ENCODE data around the gene TMEM263. TPM values are rescaled to one million over a fixed set of nuclear protein-coding genes. Genes with fewer than 3 reads are reported as not detected.

TMEM263 gene
- 27.9 to 34.2 TPM (median 31.8 TPM) in 5 replicates for total RNA-seq (2022; extraction: Qiagen RNA extraction; ENCODE audit: low read depth)

DNA sequence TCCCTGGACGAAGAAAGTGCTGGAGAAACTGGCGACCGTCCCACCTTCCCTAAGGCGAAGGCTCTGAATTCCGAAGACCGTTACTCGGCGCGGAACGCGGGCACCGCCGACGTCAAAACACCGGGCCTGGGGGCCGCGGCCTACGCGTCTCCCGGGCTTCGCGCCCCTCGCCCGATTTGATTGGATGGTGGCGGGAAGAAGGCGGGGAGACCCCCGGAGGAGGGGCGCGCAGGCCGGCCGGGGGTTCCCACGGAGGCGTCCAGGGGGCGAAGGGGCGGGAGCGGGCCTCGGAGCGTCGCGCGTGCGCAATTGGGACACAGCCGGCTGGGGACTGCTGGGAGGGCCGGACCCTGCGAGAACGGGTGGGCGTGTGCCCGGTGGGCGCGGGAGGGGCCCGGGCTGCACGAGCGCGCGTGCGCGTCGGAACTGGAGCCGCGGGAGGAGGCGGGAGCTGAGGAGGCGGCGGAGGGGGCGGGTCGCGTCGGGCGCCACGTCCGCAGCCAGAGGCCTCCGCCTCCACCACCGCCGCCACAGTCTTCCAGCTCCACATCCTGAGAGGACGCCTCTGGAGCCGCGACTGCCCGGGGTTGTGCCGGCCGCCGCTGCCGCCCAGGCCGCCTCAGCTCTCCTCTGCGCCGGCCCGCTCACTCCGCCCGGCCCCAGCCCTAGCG, at the start of gene TMEM263:
TSS of gene TMEM263 (plus strand) at position 531 of the 671 bp plus-strand sequence. CDS start 11,210 bp downstream, outside the sequence.

GRCh38 chr12:106986625-106987389, 31.1 kb downstream of the TMEM263 start, which contains the start of gene MTERF2:
Gene MTERF2 (minus strand): TSS chr12:106987146. CDS start chr12:106978714, 8,432 bp downstream.

Other genes with a start within 250 kb of the TMEM263 start
- gene RIC8B, start 181.2 kb upstream of the TMEM263 start, total RNA-seq (2022; extraction: Qiagen RNA extraction; ENCODE audit: low read depth), result 9.4 to 12.9 TPM (median 9.8 TPM) in 5 replicates
- 4.5 to 6.3 TPM (median 4.9 TPM) in 5 replicates for gene MTERF2, start 31.2 kb downstream of the TMEM263 start, total RNA-seq (2022; extraction: Qiagen RNA extraction; ENCODE audit: low read depth)
- gene CRY1, start 137.6 kb downstream of the TMEM263 start, total RNA-seq (2022; extraction: Qiagen RNA extraction; ENCODE audit: low read depth), result 20.8 to 29.8 TPM (median 23.5 TPM) in 5 replicates